ENCODE measurements around the gene LMCD1.
A peak's percentile ranks its signal among the peaks of the same experiment; 100 is the strongest.

Gene LMCD1

DNA sequence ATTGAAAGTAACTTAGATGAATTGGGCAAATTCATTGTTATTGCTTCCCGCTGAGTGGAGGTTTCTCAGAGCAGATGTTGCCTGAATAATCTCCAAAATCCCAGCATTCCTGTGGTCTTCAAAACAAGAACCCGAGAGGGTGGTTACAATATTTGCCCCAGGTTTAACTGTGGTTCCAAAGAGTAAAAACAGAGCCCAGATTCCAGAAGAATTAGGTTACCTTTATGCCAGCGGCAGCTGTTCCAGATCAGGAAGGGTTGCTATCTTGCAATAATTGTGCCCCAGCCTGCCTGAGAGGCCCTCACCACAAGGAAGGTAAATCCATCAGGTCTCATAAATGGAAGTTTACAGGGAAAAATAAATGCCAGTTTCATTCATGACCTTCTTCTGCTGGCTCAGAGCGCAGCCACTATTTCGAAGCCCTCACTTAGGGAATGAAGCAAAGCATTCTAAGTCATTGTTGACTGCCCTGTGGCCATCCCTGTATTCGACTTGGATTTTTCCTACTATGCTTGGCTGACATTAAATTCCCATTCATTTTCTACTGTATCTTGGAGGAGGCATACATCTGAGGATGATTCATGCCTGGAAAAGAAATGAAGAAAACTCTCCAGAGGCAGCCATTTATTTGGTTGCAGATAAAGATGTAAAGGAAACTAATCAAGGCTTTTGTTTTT lies 88.4 kb downstream of the LMCD1 start:
- no peak for DNase-seq (ENCODE audit: low spot score)

DNA sequence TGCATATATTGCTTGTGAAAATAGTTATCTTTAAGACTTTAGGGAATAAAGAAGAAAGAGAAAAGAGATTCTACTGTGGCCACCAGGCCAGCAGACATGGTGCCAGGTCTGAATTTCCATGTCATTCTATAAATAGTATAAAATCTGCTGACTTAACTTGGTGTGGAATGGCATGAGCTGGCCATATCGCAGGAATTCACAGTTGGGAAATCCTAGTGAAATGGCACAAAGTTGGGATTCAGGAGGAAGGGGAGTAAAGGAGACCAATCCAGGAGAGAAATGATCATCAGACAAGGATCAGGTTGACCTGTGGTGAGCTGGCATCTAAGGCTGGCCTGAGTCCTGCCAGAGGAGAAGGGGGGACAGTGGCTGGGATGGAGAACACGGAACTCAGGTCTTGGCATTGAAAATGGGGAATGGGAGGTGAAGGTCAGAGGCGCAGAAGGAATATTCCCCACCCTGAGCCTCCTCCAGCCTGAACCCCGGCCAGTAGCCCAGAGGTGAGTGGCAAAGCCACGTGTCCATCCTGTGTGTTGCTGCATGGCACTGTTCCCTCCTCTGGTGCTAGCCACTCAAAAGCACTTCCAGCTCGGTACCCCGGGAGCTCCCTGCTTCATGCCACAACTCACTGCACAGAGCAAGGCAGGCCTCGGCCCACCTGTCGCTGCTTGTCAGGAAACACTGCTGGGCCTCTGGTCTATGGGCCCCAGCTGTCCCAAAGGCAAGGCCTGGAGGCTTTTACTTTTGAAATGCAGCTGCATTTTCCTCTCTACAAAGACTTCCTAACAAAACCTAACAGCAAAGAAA lies 91.6 kb downstream of the LMCD1 start:
- no peak for DNase-seq (ENCODE audit: low spot score)

DNA sequence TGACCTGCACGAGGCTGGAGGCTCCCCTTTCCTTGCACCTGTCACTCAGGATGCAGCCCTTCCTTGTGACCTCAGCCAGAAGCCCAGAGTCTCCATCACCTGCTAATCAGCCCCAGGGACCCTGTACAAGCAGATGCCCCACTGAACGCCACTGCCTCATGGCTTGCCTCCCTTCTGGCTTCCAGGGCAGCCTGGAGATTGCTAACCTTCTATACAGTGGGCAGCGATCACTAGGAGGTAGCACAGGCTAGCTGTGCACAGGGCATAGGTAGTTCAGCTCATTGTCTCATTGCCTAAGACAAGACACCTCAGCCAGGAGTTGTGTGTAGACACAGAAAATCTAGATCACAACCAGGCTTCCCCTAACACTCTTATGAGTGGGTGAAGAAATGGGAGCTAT lies 93.6 kb downstream of the LMCD1 start:
- DNase-seq (ENCODE audit: low spot score): no peak

DNA sequence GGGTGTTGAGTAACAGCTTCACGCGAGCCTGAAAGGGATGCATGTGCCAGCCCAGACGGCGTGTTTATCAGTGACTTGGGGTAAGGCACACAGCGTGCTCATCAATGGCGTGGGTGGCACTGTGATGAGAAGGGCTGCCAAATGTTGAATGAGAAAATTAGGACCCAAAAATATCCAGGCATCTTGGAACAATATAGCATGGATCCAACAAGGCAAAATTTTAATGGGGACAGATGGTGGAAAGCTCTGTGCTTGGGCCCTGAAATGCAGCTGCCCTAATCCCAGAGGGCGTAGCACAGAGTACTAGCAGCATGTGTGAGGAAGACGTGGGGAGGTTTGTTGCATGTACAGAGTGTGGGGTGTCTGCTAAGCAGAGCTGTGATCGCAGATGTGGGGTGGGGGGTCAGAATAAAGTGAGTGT lies 94.1 kb downstream of the LMCD1 start:
- DNase-seq (ENCODE audit: low spot score): peak; percentile 11

DNA sequence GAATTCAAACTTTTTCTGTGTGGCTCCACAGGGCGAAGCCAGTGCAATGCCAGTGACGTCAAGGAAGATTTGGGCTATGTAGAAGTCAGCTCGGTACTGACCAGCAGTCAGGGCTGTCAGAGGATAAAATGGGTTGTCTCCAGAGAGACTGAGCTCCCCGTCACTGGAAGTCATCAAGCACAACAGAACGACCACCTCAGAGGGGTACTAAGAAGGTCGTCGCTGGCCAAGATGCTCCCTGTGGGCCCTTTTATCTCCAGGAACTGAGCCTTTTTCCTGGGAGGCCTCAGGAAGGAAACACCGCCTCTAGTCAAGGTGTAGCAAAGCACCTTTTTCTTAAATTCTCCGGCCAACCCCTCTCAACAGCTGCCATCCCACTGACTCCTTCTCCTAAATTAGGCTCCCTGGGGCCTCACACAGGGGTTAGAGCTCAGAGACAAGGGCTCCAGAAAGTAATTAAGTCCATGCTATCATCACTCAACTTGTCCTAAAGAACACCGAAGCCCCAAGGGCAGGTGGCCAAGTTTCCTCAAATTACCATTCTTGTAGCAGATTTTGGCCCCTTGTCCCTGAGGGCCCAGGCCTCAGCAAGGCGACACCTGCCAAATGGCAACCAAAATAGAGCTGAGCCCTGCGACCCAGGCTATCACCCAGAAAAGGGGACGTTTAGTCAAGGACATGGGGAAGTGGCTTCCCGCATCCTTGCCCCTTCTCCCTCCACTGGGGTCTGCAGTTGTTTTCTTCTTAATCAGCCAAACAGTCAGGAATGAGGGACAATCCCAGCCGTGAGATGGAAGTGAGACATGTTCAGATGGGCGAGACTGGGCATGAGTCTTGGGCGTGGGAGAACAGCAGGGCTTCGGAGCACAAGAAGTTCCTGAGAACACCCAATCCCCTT lies 94.9 kb downstream of the LMCD1 start:
- DNase-seq (ENCODE audit: low spot score): no peak

DNA sequence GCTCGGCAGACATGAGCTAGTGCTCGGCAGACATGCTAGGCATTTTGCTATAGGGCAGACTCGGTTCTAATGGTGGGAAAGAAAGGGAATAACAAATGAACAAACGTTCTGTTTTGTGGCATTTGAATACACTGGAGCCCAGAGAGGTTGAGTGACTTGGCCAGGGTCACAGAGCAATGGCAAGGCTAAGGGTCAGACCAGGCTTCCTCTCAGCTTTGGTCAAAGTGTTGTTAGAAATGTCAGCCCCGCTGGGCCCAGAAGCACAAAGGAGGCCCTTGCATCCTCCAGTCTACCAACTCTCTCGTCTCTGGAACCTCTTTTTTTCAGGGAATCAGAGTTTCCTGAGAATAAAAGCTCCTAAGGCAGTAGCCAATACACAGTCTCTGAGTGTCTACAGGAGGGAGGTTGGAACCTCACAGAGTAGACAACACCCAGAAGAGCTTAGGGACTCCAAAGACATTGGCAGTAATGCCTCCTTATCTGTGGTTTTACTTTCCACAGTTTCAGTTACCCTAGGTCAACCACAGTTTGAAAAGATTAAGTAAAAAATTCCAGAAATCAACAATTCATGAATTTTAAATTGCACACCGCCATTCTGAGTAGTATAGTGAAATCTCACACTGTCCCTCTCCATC lies 95.7 kb downstream of the LMCD1 start:
- DNase-seq (ENCODE audit: low spot score): no peak

DNA sequence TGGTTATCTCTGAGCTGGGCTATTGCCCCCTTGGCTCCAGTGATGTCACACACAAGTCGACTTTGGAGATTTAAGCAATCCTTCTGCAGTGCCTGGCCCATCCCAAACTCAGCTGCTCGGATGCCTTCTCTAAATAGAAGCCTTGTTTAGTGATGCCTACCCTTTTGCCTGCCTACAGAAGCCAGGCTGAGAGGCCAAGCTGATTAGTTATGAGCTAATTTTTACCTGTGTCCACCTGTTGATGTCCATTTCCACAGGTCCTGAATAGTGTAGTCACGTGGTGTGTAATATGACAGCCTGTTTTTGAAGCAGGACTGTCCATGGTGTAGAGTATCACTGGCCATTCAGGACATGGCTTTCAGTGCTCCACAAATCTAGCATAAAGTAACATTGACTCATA lies 97.5 kb downstream of the LMCD1 start:
- DNase-seq (ENCODE audit: low spot score): no peak

DNA sequence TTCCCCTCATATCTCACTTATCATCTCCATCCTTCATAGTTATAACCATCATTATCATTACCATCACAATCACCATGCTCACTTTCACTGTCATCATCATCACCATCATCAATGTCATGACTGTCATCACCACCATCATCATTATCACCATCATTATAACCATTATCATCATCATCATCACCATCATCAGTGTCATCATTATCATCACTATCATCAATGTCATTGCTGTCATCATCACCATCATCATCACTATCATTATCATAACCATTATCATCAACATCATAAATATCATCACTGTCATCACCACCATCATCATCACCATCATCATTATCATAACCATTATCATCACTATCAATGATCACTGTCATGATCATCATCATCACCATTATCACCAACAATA lies 98.8 kb downstream of the LMCD1 start:
- no peak for DNase-seq (ENCODE audit: low spot score)

DNA sequence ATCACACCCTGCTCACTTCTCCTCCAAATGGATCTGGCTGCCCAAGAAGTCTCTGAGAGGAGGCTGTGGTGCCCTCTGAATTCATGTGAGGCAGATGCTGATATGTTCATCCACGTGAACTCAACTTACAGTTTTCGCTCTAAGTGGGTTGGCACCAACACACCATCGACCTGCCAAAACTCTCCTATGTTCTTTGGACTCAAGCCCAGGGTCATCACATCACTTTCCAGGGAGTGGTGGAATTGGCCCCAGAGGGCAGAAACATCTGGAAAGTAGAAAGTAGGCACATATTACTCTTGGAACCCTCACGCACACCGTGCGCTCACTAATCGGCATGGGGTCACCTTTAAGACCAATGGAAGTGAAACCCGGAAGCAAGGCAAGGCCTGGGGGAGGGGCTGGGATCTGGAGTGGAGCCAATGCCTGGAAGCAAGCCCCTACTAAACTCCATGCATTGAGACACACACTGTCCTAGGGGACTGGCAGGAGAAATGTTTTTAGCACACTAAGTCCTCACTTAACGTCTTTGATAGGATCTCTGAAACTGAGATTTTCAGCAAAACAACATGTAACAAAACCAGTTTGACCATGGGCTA lies 101.6 kb downstream of the LMCD1 start:
- DNase-seq (ENCODE audit: low spot score): no peak

DNA sequence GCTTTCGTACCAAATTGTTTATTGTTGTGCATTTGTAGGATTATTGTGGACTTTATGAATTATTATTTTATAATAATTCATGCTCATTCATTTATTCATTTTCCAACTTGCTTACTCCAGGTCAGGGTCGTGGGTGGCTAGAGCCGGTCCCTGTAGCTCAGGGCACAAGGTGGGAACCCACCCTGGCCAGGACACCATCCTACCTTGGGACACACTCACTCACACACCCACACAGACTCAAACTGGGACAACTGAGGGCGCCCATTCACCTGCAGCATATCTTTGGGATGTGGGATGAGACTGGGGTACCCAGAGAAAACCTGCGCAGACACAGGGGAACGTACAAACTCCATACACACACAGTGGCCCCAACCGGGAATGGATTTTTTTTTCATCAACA lies 102.4 kb downstream of the LMCD1 start:
- DNase-seq (ENCODE audit: low spot score): no peak

DNA sequence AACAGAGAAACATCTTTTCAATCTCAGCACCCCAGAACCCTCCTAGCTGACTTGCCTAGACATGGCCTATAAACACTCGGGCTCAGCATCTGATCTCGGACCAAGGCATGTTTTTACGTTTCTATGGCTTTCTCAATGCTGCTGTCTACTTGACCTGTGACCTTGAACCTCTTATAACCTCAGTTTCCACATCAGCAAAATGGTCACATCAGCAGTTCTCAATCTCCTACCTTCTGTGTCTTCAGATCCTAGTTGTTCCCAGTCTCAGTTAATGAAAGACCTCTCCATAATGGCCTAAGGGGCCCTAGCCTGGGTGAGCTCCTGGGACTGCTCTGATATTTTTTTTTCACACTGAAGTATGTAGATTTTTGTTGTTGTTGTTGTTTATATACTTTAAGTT lies 103.4 kb downstream of the LMCD1 start:
- DNase-seq (ENCODE audit: low spot score): no peak

DNA sequence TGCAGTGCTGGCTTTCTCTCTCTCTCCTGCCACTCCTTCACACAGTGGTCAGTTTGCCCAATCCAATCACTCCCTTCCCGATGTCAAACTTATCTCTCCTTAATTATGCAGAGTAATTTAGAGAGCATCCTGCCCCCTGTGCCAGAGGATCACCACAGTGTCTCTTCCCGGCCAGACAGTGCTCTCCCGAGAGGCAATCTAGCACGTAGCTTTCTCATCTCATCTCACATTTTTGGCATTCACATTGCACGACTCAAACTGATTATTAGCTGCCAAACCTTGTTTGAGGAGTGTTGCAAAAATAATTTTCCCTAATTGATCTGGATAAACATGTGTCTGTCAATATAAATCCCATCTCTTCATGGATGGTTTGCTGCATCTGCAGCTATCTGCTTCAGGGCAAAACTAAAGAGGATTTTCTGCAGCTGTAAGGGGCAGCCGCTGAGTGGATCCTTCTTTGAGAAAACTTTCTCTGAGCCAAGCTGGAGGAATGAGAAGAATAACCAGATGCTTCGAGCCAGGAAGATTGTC lies 105.1 kb downstream of the LMCD1 start:
- no peak for DNase-seq (ENCODE audit: low spot score)

DNA sequence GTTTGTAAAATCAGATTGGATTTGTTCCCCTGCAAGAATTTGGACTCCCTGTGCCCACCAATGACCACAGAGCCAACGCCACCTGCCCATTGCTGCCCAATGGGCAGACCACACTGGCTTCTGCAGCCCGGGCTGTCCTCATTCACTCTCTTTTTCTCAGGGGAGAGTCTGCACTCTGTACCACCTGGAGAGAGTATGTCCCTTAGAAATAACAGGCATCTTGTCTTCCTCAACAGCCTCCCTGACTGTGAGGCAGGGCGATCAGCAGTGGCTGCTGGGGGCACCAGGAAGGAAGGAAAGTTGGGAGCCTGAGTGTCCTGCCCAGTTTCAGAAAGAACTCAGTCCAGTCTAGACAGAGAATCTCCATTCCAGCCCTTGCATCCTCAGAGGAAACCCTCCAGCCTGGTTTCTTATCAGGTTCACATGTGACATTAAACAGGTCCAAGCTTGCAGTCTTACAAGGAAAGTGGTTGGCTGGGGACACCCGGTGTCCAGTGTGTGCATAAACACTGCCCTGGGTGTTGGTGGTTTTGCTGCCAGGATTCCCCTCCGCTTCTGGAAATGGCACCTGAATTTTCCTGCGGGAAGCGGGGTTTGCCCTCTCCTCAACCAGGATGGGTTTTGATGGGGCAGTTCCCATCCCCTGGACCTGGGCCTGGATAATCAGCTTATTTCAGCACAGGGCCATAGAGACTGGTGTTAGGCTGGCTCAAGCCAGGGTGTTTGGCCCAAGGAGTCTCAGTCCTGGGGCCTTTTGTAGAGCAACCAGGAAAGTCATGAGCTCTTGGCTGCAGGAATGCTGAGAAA lies 105.8 kb downstream of the LMCD1 start:
- DNase-seq (ENCODE audit: low spot score): peak; percentile 11

DNA sequence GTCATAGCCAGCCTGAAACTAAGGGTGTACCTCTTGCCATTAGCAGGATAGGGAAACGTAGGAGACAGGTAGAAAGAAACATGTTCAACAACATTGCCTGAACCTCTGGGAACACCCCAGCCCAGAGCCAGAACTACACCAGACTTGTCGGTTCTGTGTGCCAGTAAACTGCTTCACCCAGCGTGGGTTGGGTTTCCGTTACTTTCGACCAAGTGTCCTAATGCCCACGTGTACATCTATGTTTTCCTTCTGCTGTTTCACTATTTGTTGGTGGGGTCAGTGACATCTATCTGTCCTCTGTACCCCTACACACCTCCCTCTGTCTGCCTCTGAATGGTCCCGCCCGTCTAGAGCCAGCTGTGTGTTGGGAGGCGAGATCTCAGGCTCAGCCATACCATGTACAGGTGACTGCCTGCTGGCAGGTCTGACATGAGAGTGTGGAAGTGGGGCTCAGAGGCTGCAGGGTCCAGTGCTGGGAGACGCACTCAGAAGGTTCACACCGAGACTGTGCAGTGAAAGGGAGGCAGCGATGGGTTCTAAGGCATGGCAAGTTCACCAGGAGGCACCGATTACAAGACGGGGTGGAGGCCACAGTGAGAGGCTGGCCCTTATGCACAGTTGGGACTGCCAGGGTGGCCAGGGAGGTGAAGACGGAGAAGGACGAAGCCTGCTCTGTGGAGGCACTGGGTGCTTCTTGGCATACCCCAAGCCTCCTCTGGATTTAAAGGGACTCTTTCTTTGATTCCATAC lies 106.6 kb downstream of the LMCD1 start:
- no peak for DNase-seq (ENCODE audit: low spot score)

DNA sequence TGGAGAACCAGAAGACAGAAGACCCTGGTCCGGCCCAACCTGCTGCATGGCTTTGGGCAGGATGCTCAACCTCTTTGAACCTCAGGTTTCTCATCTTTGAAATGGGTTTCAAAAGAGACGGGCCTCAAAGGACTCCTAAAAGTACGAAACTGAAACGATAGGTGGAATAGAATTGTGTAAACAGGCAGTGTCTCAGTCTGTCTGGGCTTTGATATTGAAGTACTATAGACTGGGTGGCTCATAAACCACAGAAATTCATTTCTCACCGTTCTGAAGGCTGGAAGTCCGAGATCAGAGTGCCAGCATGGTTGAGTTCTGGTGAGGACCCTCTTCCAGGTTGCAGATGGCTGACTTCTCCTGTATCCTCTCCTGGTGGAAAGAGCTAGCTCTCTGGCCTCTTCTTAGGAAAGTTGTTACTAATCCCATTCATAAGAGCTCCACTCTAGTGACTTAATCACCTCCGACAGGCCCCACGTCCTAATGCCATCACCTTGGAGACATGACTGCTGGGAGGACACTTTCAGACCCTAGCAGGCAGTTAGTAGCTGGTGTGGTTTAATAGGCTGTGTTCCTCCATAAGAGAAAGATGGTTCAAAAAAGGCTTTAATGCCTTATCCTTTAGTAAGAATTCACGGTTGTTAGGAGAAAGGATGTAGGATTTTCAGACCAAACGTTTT lies 107.3 kb downstream of the LMCD1 start:
- no peak for DNase-seq (ENCODE audit: low spot score)

DNA sequence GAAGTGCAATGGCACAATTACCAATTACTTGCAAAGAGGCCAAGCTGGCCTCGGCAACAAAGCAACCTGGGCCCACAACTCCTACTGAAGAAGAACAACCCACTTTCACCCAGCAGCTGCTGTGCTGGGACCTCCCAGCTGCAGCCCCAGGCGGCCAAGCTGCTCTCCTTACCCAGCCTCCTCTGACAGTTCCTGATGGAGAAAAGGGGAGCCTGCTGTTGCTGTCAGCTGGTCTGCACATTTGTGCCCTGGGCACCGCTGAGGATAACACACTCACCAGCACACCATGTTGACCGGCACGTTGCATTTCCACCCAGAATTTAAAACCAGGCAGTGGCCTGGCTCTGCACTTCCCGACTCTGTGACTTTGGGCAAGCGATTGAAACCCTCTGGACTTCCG lies 109.3 kb downstream of the LMCD1 start:
- DNase-seq (ENCODE audit: low spot score): no peak

DNA sequence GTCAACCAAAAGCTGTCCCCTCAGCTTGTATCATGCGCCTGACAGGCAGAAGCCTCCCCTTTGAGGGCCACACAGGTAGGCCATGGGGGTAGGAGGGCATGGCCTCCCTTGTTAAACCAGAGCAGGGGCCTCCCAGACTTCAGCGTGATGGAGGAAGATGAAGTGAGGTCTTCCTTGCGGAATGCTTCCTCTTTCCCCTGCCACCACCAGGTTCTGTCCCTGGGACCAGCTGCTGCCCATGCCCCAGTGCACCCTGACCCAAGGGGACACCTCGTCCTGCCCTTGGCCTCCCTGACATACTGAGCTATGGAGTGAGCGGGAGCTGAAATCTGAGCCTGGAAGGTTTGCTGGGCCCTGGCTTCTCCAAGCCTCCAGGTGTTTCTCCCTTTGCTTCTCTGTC lies 116.3 kb downstream of the LMCD1 start:
- no peak for DNase-seq (ENCODE audit: low spot score)

DNA sequence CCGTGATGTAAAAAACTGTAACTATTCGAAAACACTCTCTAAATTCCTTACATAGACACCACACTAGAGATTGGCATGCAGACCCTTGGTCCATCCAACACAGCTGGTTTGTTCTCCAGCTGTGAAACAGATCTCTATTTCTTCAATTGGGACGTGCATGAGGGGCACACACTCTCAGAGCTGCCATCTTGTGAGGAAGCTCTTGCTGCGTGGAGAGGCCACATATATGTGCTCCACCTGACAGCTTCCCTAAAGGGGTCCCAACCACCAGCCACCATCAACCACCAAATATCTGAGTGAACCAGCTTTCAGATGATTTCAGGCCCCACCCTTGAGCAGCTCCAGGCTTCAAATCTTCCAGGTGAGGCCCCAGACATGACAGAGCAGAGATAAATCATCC lies 117.3 kb downstream of the LMCD1 start:
- no peak for DNase-seq (ENCODE audit: low spot score)

DNA sequence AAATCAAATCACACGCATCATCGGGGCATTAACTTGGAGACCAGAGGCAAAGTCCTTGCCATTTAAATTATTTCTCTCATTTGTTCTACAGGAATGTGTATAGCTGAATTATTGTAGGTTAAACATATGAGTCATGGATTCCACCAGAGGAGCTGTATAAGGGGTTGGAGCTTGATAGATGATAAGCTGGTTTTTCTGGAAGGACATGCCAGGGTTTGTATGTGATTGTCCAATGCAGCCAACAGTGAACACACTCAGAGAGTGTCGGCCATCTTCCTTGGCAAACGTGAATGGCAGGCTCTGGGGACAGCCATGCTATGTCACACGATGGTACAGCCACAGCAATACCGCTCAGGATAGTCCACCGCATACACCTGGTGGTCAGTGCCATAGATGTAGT lies 117.9 kb downstream of the LMCD1 start:
- DNase-seq (ENCODE audit: low spot score): no peak

Data from cerebellar cortex (tissue), 1 donor.